ENCODE measurements around the gene KDM6A.

DNA sequence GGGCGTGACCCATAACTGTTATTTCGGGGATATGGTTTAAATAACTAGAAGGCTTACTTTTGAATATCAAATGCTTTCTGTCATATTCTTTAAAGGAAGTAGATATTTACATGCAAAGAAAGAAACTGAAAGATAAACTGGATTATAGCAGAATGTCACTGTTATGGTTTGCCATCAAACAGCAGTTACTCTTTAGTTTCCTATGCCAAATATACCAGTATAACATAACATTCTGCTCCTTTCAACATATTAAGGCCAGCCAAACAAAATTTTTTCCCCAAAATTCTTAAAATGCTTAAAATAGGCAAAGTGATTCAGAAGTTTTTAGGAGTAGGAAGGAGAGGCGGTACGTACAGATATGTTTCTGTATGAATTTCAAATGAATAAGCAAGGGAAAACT, 27.0 kb downstream of the KDM6A start:
- no peak for TF ChIP-seq POLR2A (IDR thresholded peaks at IDR 0.05; ENCODE audit: low read length)
- TF ChIP-seq GATA1 (IDR thresholded peaks at IDR 0.05; ENCODE audit: low read depth, low read length) = no peak

All from erythroblast (primary cell).